HepG2 (cell line): ENCODE data around the gene INTS15. TPM values are rescaled to one million over a fixed set of nuclear protein-coding genes. Genes with fewer than 3 reads are reported as not detected.

Source experiments
- MIER3 ChIP-seq: IDR thresholded peaks from 2 replicates; pipeline ENCODE4 v1.6.1; 2016; ENCODE audit warnings: missing compliant biosample characterization, borderline replicate concordance
- NFE2 ChIP-seq: sonication (generic); formaldehyde crosslinking; IDR thresholded peaks from 2 replicates; pipeline ENCODE4 v1.4.0; 2020; ENCODE audit warnings: missing genetic modification reagents
- RELA ChIP-seq: sonication (generic); formaldehyde crosslinking; IDR thresholded peaks from 2 replicates; pipeline ENCODE4 v1.4.0; 2020; ENCODE audit warnings: missing genetic modification reagents
- SP140L ChIP-seq: sonication (generic); formaldehyde crosslinking; IDR thresholded peaks from 2 replicates; pipeline ENCODE4 v1.4.0; 2020; ENCODE audit warnings: missing genetic modification reagents, borderline replicate concordance
- STAT6 ChIP-seq: sonication (generic); formaldehyde crosslinking; IDR thresholded peaks from 2 replicates; pipeline ENCODE4 v1.4.0; 2020; ENCODE audit warnings: missing genetic modification reagents, mild to moderate bottlenecking, borderline replicate concordance
- ZNF646 ChIP-seq: sonication (generic); formaldehyde crosslinking; IDR thresholded peaks from 2 replicates; pipeline ENCODE4 v1.9.0; 2021; ENCODE audit warnings: mild to moderate bottlenecking, missing genetic modification reagents
- ZNF678 ChIP-seq: sonication (generic); formaldehyde crosslinking; IDR thresholded peaks from 2 replicates; pipeline ENCODE4 v1.4.0; 2020; ENCODE audit warnings: mild to moderate bottlenecking, missing genetic modification reagents
- ZNF768 ChIP-seq: sonication (generic); formaldehyde crosslinking; IDR thresholded peaks from 2 replicates; pipeline ENCODE4 v1.4.0; 2020; ENCODE audit warnings: missing genetic modification reagents
- polyA plus RNA-seq, 8 experiments: library from polyadenylated mRNA; depleted of rRNA in 3 of 8; stranded (reverse) in 7 of 8; unstranded in 1 of 8; fragments of >200 nt; fragmentation: Illumina TruSeq in 4 of 8; extraction: Trizol in 4 of 8; gene quantifications; 2 replicates each; pipeline versions ENCODE4 v1.2.1 to v1.2.3, GENCODE V29; 2011 to 2016; ENCODE audit warnings: low read depth in 4 of 8, missing spikeins in 1 of 8, mixed read lengths in 1 of 8; ENCODE audit not compliant: insufficient read depth in 1 of 8
- total RNA-seq, 5 experiments: library from RNA; depleted of rRNA; stranded (reverse); fragments of >200 nt; fragmentation: Illumina TruSeq; extraction: Trizol; gene quantifications; 2 replicates each; pipeline ENCODE4 v1.2.3, GENCODE V29; 2016; ENCODE audit warnings: low read depth in 1 of 5

The INTS15 gene
- total and polyA plus RNA-seq, 2 of the 13 experiments (the other 11 are each of a cell fraction or from before 2014, with no cell fraction given), result 16.3 to 25.7 TPM

GRCh38 chr7:6647541-6647940 is 57.7 kb downstream of the INTS15 start (continued):
- no peak for TF ChIP-seq STAT6 (CRISPR knock-in tag)
- TF ChIP-seq RELA (CRISPR knock-in tag), result no peak
- no peak for TF ChIP-seq ZNF646 (CRISPR knock-in tag)
- TF ChIP-seq SP140L, result no peak
- no peak for TF ChIP-seq ZNF678 (CRISPR knock-in tag)
- no peak for TF ChIP-seq ZNF768
- no peak for TF ChIP-seq MIER3 (CRISPR knock-in tag)
- no peak for TF ChIP-seq NFE2 (CRISPR knock-in tag)
- TF ChIP-seq, all 625 proteins: peak for 0
